Fibroblast of skin of back (primary cell): ENCODE measurements around the gene TTC3.

Experiments used
- DNase-seq: peaks from one replicate; pipeline ENCODE4 v3.0.0-alpha.2; 2013

Gene TTC3

GRCh38 chr21:37060296-37060695 is 12.8 kb upstream of the TTC3 start:
- DNase-seq, result peak; percentile 98

- peak; percentile 90 for DNase-seq
Observed at GRCh38 chr21:37061926-37062592, 11.0 kb upstream of the TTC3 start.

- DNase-seq, result no peak
Observed at GRCh38 chr21:37062593-37062935, 10.5 kb upstream of the TTC3 start.

GRCh38 chr21:37063433-37063832 is 9.6 kb upstream of the TTC3 start:
- DNase-seq, result no peak

GRCh38 chr21:37064841-37065240 is 8.2 kb upstream of the TTC3 start:
- DNase-seq, result peak; percentile 40

DNA sequence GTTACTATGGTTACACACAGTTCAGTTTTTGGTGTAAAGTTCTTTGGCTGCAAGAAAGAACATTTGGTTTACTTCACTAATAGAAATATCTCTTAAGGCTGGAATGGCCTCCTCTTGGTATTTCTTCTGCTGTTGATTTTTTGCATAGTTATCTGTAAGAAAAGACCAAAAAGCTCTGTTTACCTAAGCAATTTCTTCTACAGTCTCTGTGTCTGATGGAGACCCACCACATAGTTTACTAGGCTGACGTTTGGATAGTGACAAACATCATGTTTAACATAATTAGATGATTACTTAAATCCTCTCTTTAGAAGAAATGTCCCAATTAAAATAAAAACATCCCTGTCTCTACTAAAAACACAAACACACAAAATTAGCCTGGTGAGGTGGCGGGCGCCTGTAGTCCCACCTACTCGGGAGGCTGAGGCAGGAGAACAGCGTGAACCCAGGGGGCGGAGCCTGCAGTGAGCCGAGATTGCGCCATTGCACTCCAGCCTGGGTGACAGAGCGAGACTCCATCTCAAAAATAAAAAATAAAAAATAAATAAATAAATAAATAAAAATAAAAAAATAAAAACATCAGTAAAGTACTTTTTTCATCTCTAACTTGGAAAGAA is 7.4 kb upstream of the TTC3 start:
- DNase-seq, result peak; percentile 27

DNA sequence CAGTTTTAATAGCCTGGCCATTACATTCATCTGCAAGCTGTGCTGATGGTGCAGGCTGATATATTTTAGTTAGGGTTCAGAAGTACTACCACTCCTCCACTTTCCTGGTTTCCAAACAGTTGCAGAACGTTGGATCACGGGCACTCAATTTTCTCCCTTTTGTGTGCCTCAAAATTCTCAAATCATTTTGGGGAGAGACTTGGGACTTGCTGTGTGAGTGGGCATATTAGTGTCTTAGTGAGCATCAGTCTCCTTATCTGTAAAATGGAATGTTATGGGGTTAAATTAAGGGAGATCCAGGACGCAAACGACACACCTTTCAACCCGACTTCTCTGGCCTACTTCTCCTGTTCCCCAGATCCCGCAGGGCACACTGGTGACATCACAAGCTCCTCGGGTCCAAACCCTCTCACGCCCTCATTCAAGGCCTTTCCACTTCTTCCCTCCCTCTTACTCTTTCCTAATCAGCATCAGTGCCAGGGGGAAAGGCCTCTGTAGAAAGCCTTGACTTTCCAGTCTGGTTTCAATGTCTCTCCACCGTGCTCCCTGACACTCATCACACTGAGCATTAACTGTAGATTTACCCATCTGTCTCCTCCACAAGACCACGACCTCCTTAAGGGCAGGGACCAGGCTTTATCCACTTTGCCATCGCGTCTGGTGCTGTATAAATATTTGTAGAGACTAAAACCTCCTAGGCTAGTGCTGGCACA is 1.3 kb upstream of the TTC3 start:
- peak; percentile 61 for DNase-seq

- no peak for DNase-seq
Observed at GRCh38 chr21:37072274-37072987, 623 bp upstream of the TTC3 start.

DNA sequence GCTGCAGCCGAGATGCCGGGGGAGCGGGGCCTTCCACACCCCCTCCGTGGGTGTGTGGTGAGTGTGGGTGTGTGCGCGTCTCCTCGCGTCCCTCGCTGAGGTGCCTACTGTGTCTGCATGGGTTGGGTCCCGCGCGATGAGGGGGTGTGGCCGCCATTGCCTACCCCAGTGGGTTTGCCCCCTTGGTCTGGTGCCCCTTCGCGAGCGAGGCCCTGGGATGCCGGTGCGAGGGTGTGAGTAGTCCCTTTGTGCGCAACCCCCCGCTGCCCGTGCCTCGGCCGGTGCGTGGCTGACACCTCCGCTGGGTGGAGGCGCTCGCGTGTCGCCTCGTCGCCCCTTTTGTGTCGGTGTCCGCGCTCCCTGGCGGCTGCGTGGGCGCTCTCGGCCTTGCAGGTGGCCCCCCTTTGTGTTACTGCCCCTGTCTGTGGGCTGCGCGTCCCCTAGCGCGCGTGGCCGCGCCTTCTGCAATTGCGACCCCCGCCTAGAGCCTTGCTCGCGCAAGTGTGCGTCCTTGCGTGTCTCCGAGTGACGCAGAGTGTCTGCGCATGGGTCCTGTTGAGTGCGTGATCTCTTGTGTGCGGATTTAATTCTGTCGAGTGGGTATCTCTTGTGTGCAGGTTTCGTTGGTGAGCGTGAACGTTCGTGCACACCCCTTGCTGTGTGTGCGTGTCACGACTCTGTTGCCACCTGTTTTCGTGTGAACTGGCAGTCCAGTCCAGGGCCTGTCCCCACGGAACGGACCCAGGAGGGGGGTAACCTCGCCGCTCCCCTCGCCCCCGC is 553 bp downstream of the TTC3 start:
- DNase-seq, result peak; percentile 32

DNA sequence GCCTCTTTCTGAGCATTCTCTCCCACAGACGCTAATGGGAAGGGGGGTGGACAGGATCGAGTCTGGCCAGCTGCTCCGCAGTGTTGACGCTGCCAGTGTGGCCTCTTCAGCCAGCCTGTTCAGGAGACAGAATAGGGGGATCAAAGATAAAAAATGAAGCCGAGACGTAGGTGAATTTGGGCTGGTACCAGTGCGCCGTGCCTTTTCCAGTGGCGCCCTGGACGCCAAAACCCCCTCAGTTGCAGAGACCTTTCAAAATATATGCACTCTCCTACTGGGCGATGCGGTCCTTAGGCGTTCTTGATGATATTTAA is 1.1 kb downstream of the TTC3 start:
- no peak for DNase-seq

GRCh38 chr21:37074546-37074945 is 1.5 kb downstream of the TTC3 start:
- DNase-seq, result no peak

DNA sequence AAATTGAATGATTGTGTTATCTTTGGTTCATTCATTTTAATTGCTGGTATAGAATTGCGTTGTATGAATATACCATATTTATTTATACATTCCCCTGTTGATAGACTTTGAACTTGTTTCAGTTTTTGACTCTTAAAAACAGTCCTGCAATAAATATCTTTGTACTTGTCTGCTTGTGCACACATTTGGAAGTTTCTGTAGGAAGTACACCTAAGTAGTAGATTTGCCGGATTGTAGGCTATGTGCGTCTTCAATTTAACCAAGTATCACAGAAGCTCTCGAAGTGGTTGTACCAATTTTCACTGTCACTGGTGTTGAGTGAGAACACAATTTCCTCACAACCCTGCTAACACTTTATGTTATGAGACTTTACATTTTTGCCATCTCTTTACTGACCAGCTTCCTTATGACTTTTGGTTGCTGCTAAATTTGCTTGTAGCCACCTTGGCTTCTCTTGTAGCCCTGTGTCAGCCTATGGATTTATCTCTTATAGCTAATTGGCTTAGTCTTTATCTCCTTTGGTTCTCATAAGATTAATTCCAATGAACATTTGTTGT is 2.2 kb downstream of the TTC3 start:
- no peak for DNase-seq

GRCh38 chr21:37076087-37076850 is 3.2 kb downstream of the TTC3 start:
- DNase-seq, result no peak

- DNase-seq, result no peak
Observed at GRCh38 chr21:37077403-37077802, 4.3 kb downstream of the TTC3 start.

GRCh38 chr21:37079211-37079824 is 6.3 kb downstream of the TTC3 start:
- DNase-seq, result no peak

GRCh38 chr21:37082375-37082774 is 9.3 kb downstream of the TTC3 start:
- no peak for DNase-seq

- no peak for DNase-seq
Observed at GRCh38 chr21:37082856-37083528, 9.9 kb downstream of the TTC3 start.

DNA sequence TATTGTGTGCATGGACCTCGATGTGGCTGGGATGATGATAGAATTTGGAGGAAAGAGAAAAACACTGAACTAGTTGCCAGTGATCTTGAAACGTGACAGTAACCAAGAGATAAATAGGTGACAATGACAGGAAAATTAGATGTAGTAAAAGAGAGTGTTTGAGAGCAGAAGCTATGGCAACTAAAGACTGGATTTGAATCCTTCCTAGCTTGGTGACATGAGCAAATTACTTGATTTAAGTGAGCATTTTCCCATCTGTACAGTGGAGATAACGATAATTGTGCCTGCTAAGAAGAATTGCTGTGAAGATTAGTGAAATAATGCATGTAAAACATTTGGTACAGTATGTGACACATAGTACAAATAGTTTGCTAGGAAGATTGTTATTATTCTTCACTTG is 12.7 kb downstream of the TTC3 start:
- DNase-seq, result no peak

DNA sequence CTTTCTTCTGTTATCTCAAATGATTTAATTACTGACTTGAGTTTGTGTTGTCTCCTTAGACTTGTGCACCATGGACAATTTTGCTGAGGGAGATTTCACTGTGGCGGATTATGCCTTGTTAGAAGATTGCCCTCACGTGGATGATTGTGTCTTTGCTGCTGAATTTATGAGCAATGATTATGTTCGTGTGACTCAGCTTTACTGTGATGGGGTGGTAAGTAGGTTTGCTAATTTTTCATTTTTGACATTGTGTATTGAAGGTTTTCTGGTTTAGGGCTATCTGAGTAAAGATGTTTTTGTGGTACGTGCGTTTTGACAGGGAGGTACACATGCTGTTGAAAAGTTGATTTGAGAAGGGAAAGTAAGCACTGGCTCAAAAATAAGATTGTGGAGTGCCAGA is 14.1 kb downstream of the TTC3 start:
- DNase-seq, result peak; percentile 67

DNA sequence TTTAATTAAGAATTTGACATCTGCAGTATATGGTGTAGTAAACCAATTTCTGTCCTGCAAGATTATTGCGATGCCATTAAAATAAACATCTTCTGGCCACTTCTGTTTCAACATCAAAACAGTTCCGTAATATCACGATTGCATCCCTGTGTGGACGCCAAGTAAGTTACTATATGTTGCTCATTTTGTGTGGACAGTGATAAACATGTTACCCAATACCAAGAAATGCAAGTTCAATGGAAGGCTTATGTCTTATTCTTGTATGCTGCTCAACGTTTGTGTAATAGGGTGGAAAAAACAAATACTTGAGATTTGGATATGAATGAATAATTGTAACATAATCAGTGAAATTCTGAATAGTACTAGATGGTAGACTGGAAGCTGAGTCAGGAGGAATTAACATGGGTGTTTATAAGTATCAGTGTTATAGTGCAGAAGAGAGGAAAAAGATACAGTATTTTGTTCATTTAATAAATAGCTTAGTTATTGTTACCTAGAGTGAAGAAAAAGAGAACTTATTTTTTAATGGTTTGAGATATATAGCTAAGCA is 15.2 kb downstream of the TTC3 start:
- DNase-seq, result no peak
